ENCODE results near the gene IL2RA. TPM values are rescaled to one million over a fixed set of nuclear protein-coding genes. Genes with fewer than 3 reads are reported as not detected.

IL2RA gene
- total and polyA plus RNA-seq, 9 of the 15 experiments (the other 6 are each of a cell fraction or from before 2014, with no cell fraction given) = 0.95 TPM; not detected in 8

DNA sequence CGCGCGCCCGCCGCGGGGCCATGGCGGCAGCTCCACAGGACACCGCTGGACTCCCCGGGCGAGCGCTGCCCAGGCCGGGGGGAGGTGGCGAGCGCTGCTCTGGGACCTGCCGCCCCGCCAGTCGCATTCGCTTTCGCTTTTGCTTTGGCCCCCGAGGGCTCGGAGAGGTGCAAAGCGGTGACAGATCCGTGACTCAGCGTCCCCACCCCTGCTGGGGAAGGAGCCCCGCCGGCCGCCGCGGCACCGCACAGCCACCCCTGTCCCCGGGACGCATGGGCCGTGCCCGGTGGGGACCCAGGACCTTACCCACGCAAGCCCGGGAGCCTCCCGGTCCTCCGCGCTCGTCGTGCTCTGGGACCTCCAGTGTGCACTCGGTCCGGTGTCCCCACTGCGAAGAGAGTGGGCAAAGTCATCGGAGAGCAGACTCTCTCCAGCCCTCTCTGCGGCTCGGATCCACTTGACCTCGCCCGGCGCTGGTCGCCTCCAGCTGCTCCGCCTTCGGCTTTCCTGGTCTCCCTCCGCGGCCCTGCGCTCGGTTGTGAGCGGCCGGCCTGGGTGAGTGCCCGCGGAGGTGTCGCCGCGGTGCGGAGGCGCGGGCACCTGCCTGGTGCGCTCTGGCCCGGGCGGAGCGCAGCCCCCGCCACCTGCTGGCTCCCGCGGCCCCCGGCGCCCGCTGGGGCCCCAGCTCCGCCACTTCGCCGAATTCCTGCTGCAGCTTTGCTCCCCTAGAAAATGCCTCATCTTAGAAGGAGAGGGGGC lies 84.5 kb downstream of the IL2RA start, which contains the start of gene IL15RA (continued):
- TF ChIP-seq, protein P1, sequence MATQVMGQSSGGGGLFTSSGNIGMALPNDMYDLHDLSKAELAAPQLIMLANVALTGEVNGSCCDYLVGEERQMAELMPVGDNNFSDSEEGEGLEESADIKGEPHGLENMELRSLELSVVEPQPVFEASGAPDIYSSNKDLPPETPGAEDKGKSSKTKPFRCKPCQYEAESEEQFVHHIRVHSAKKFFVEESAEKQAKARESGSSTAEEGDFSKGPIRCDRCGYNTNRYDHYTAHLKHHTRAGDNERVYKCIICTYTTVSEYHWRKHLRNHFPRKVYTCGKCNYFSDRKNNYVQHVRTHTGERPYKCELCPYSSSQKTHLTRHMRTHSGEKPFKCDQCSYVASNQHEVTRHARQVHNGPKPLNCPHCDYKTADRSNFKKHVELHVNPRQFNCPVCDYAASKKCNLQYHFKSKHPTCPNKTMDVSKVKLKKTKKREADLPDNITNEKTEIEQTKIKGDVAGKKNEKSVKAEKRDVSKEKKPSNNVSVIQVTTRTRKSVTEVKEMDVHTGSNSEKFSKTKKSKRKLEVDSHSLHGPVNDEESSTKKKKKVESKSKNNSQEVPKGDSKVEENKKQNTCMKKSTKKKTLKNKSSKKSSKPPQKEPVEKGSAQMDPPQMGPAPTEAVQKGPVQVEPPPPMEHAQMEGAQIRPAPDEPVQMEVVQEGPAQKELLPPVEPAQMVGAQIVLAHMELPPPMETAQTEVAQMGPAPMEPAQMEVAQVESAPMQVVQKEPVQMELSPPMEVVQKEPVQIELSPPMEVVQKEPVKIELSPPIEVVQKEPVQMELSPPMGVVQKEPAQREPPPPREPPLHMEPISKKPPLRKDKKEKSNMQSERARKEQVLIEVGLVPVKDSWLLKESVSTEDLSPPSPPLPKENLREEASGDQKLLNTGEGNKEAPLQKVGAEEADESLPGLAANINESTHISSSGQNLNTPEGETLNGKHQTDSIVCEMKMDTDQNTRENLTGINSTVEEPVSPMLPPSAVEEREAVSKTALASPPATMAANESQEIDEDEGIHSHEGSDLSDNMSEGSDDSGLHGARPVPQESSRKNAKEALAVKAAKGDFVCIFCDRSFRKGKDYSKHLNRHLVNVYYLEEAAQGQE (IDR thresholded peaks at IDR 0.05; ENCODE audit: borderline replicate concordance) = peak; percentile 3; the same call in 1 of the 2 replicates
- TF ChIP-seq, protein P1 (CRISPR knock-in tag; IDR thresholded peaks at IDR 0.05; ENCODE audit: low read depth) = no peak
- TF ChIP-seq, protein P2, sequence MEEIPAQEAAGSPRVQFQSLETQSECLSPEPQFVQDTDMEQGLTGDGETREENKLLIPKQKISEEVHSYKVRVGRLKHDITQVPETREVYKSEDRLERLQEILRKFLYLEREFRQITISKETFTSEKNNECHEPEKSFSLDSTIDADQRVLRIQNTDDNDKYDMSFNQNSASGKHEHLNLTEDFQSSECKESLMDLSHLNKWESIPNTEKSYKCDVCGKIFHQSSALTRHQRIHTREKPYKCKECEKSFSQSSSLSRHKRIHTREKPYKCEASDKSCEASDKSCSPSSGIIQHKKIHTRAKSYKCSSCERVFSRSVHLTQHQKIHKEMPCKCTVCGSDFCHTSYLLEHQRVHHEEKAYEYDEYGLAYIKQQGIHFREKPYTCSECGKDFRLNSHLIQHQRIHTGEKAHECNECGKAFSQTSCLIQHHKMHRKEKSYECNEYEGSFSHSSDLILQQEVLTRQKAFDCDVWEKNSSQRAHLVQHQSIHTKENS (CRISPR knock-in tag; IDR thresholded peaks at IDR 0.05) = no peak
- TF ChIP-seq ZKSCAN1 (IDR thresholded peaks at IDR 0.05; ENCODE audit: low read depth, low read length) (no peak), ILK (tag; IDR thresholded peaks at IDR 0.05; ENCODE audit: borderline replicate concordance, low read depth) (no peak), STAT5B (CRISPR knock-in tag; IDR thresholded peaks at IDR 0.05) (no peak), BHLHE40 (IDR thresholded peaks at IDR 0.05; ENCODE audit: low read length) (no peak; the same call in 1 of the 2 replicates), HNRNPLL (IDR thresholded peaks at IDR 0.05; ENCODE audit: low read depth, low read length, poor library complexity, severe bottlenecking) (peak; percentile 28), SMAD2 (IDR thresholded peaks at IDR 0.05; ENCODE audit: low read depth, low read length) (no peak), CCNT2 (IDR thresholded peaks at IDR 0.05; ENCODE audit: borderline replicate concordance, extremely low read depth, insufficient read length, low read depth, low read length) (peak; percentile 67), RFX1 (IDR thresholded peaks at IDR 0.05) (no peak), ZSCAN32 (CRISPR knock-in tag; IDR thresholded peaks at IDR 0.05) (no peak), NR3C1 (CRISPR knock-in tag; IDR thresholded peaks at IDR 0.05) (no peak), DPF2 (IDR thresholded peaks at IDR 0.05) (peak; percentile 78), ID3 (CRISPR knock-in tag; IDR thresholded peaks at IDR 0.05) (no peak), ID3 (tag; IDR thresholded peaks at IDR 0.05) (no peak), RBM15 (IDR thresholded peaks at IDR 0.05; ENCODE audit: insufficient read depth, low read length) (0 out of 2 replicates have a peak, but pooled peaks have one; percentile 36), WHSC1 (IDR thresholded peaks at IDR 0.05; ENCODE audit: low read length) (no peak)
- TF ChIP-seq, protein P3, sequence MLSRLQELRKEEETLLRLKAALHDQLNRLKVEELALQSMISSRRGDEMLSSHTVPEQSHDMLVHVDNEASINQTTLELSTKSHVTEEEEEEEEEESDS (CRISPR knock-in tag; IDR thresholded peaks at IDR 0.05) = no peak
